IPS-18a (cell line): ENCODE data around the gene SYT15.
"Not testable (repeated sequence)": the region's sequence is repeated elsewhere in the genome, so short reads cannot be mapped to it uniquely, and the experiment has no call there.

ENCODE experiments used
- H3K27ac ChIP-seq: one replicate; pipeline ENCODE4 v1.5.1; 2013; ENCODE audit warnings: low read length
- H3K27me3 ChIP-seq: one replicate; pipeline ENCODE4 v1.6.1; 2013; ENCODE audit warnings: mild to moderate bottlenecking, low read length; ENCODE audit not compliant: control insufficient read depth, insufficient read depth
- H3K36me3 ChIP-seq: one replicate; pipeline ENCODE4 v1.6.1; 2013; ENCODE audit warnings: low read depth, low read length; ENCODE audit not compliant: control insufficient read depth
- H3K4me1 ChIP-seq: one replicate; pipeline ENCODE4 v1.6.1; 2013; ENCODE audit warnings: low read depth, low read length; ENCODE audit not compliant: control insufficient read depth
- H3K4me3 ChIP-seq: one replicate; pipeline ENCODE4 v1.5.1; 2013; ENCODE audit warnings: low read length
- H3K9ac ChIP-seq: one replicate; pipeline ENCODE4 v1.6.1; 2013; ENCODE audit warnings: mild to moderate bottlenecking, low read length, moderate library complexity
- H3K9me3 ChIP-seq: one replicate; pipeline ENCODE4 v1.6.1; 2013; ENCODE audit warnings: low read depth, low read length; ENCODE audit not compliant: control insufficient read depth

Gene SYT15

GRCh38 chr10:46617134-46617533 lies 38.2 kb downstream of the SYT15 start:
- H3K36me3 ChIP-seq, H3K27me3 ChIP-seq, H3K4me3 ChIP-seq, H3K9ac ChIP-seq, H3K9me3 ChIP-seq, H3K4me1 ChIP-seq, H3K27ac ChIP-seq: not testable (repeated sequence)

- not testable (repeated sequence) for H3K9ac ChIP-seq, H3K27ac ChIP-seq, H3K9me3 ChIP-seq, H3K4me1 ChIP-seq, H3K36me3 ChIP-seq, H3K27me3 ChIP-seq, H3K4me3 ChIP-seq
Measured at GRCh38 chr10:46617913-46618312, 39.0 kb downstream of the SYT15 start.

- H3K27me3 ChIP-seq, H3K9ac ChIP-seq, H3K27ac ChIP-seq, H3K4me1 ChIP-seq, H3K4me3 ChIP-seq, H3K36me3 ChIP-seq, H3K9me3 ChIP-seq: not testable (repeated sequence)
Measured at GRCh38 chr10:46623899-46624654, 45.1 kb downstream of the SYT15 start.

- H3K27me3 ChIP-seq, H3K36me3 ChIP-seq, H3K4me1 ChIP-seq, H3K4me3 ChIP-seq, H3K9me3 ChIP-seq, H3K9ac ChIP-seq, H3K27ac ChIP-seq: not testable (repeated sequence)
Measured at GRCh38 chr10:46629805-46630204, 50.9 kb downstream of the SYT15 start.

- not testable (repeated sequence) for H3K9me3 ChIP-seq, H3K9ac ChIP-seq, H3K4me3 ChIP-seq, H3K27me3 ChIP-seq, H3K36me3 ChIP-seq, H3K4me1 ChIP-seq, H3K27ac ChIP-seq
Measured at GRCh38 chr10:46630816-46631215, 51.9 kb downstream of the SYT15 start.

- not testable (repeated sequence) for H3K4me1 ChIP-seq, H3K27me3 ChIP-seq, H3K27ac ChIP-seq
Measured at GRCh38 chr10:46631683-46632082, 52.8 kb downstream of the SYT15 start.

GRCh38 chr10:46634698-46635097 lies 55.8 kb downstream of the SYT15 start:
- H3K27me3 ChIP-seq, H3K27ac ChIP-seq, H3K36me3 ChIP-seq, H3K9me3 ChIP-seq, H3K4me3 ChIP-seq, H3K4me1 ChIP-seq, H3K9ac ChIP-seq: not testable (repeated sequence)

More at GRCh38 chr10:46631683-46632082, 52.8 kb downstream of the SYT15 start:
- H3K9ac ChIP-seq, H3K9me3 ChIP-seq, H3K36me3 ChIP-seq, H3K4me3 ChIP-seq: not testable (repeated sequence)

GRCh38 chr10:46635364-46635959 lies 56.5 kb downstream of the SYT15 start:
- not testable (repeated sequence) for H3K27ac ChIP-seq, H3K9me3 ChIP-seq, H3K9ac ChIP-seq, H3K4me3 ChIP-seq, H3K36me3 ChIP-seq, H3K4me1 ChIP-seq, H3K27me3 ChIP-seq

- not testable (repeated sequence) for H3K27ac ChIP-seq, H3K36me3 ChIP-seq, H3K27me3 ChIP-seq, H3K9me3 ChIP-seq, H3K9ac ChIP-seq, H3K4me1 ChIP-seq, H3K4me3 ChIP-seq
Measured at GRCh38 chr10:46640005-46640404, 61.1 kb downstream of the SYT15 start.
